IPS-18a (cell line): Measurements from ENCODE around the gene STK32B.

Source experiments
- H3K27ac ChIP-seq: one replicate; pipeline ENCODE4 v1.5.1; 2013; ENCODE audit warnings: low read length
- H3K27me3 ChIP-seq: one replicate; pipeline ENCODE4 v1.6.1; 2013; ENCODE audit warnings: mild to moderate bottlenecking, low read length; ENCODE audit not compliant: control insufficient read depth, insufficient read depth
- H3K36me3 ChIP-seq: one replicate; pipeline ENCODE4 v1.6.1; 2013; ENCODE audit warnings: low read depth, low read length; ENCODE audit not compliant: control insufficient read depth
- H3K4me1 ChIP-seq: one replicate; pipeline ENCODE4 v1.6.1; 2013; ENCODE audit warnings: low read depth, low read length; ENCODE audit not compliant: control insufficient read depth
- H3K4me3 ChIP-seq: one replicate; pipeline ENCODE4 v1.5.1; 2013; ENCODE audit warnings: low read length
- H3K9ac ChIP-seq: one replicate; pipeline ENCODE4 v1.6.1; 2013; ENCODE audit warnings: mild to moderate bottlenecking, low read length, moderate library complexity
- H3K9me3 ChIP-seq: one replicate; pipeline ENCODE4 v1.6.1; 2013; ENCODE audit warnings: low read depth, low read length; ENCODE audit not compliant: control insufficient read depth

Gene STK32B

GRCh38 chr4:5030927-5031326 is 20.4 kb upstream of the STK32B start:
- Histone ChIP-seq H3K27ac (no peak overlapping the region), H3K4me1 (no peaks in the 10 kb centered on the region), H3K4me3 (no peak overlapping the region), H3K9ac (no peak overlapping the region), H3K27me3 (no peaks in the 10 kb centered on the region), H3K36me3 (no peaks in the 10 kb centered on the region), H3K9me3 (no peaks in the 10 kb centered on the region)

- no peak overlapping the region for H3K27ac ChIP-seq
- no peaks in the 10 kb centered on the region for H3K9me3 ChIP-seq
- H3K4me1 ChIP-seq: no peaks in the 10 kb centered on the region
- no peaks in the 10 kb centered on the region for H3K27me3 ChIP-seq
- H3K4me3 ChIP-seq: no peak overlapping the region
- H3K9ac ChIP-seq: no peak overlapping the region
- H3K36me3 ChIP-seq: no peaks in the 10 kb centered on the region
Measured at GRCh38 chr4:5032813-5033212, 18.5 kb upstream of the STK32B start.

GRCh38 chr4:5033281-5033841 is 17.9 kb upstream of the STK32B start:
- Histone ChIP-seq H3K9ac (no peak overlapping the region), H3K27me3 (no peaks in the 10 kb centered on the region), H3K4me3 (no peak overlapping the region), H3K27ac (no peak overlapping the region), H3K9me3 (no peaks in the 10 kb centered on the region), H3K4me1 (no peaks in the 10 kb centered on the region), H3K36me3 (no peaks in the 10 kb centered on the region)

GRCh38 chr4:5034206-5034605 is 17.1 kb upstream of the STK32B start:
- Histone ChIP-seq H3K9ac (no peak overlapping the region), H3K4me3 (no peak overlapping the region), H3K27me3 (no peaks in the 10 kb centered on the region), H3K4me1 (no peaks in the 10 kb centered on the region), H3K36me3 (no peaks in the 10 kb centered on the region), H3K27ac (no peak overlapping the region), H3K9me3 (no peaks in the 10 kb centered on the region)

GRCh38 chr4:5036239-5036638 is 15.0 kb upstream of the STK32B start:
- H3K9me3 ChIP-seq: no peaks in the 10 kb centered on the region
- H3K27ac ChIP-seq: no peak overlapping the region
- H3K4me3 ChIP-seq: no peak overlapping the region
- no peaks in the 10 kb centered on the region for H3K36me3 ChIP-seq
- H3K27me3 ChIP-seq: no peaks in the 10 kb centered on the region
- H3K4me1 ChIP-seq: no peaks in the 10 kb centered on the region
- no peak overlapping the region for H3K9ac ChIP-seq

- no peak overlapping the region for H3K4me3 ChIP-seq
- no peaks in the 10 kb centered on the region for H3K36me3 ChIP-seq
- no peak overlapping the region for H3K9ac ChIP-seq
- no peaks in the 10 kb centered on the region for H3K9me3 ChIP-seq
- H3K27me3 ChIP-seq: no peaks in the 10 kb centered on the region
- no peaks in the 10 kb centered on the region for H3K4me1 ChIP-seq
- H3K27ac ChIP-seq: no peak overlapping the region
Measured at GRCh38 chr4:5037553-5038551, 13.4 kb upstream of the STK32B start.

- H3K4me1 ChIP-seq: no peaks in the 10 kb centered on the region
- H3K36me3 ChIP-seq: no peaks in the 10 kb centered on the region
- no peaks in the 10 kb centered on the region for H3K27me3 ChIP-seq
- H3K9me3 ChIP-seq: no peaks in the 10 kb centered on the region
- H3K4me3 ChIP-seq: no peak overlapping the region
- no peak overlapping the region for H3K9ac ChIP-seq
- no peak overlapping the region for H3K27ac ChIP-seq
Measured at GRCh38 chr4:5039800-5040199, 11.5 kb upstream of the STK32B start.

GRCh38 chr4:5040856-5041620 is 10.2 kb upstream of the STK32B start:
- Histone ChIP-seq H3K27ac (no peak overlapping the region), H3K9me3 (no peaks in the 10 kb centered on the region), H3K36me3 (no peaks in the 10 kb centered on the region), H3K27me3 (no peaks in the 10 kb centered on the region), H3K4me3 (no peak overlapping the region), H3K9ac (no peak overlapping the region), H3K4me1 (no peaks in the 10 kb centered on the region)

GRCh38 chr4:5041699-5042098 is 9.6 kb upstream of the STK32B start:
- no peaks in the 10 kb centered on the region for H3K36me3 ChIP-seq
- H3K27ac ChIP-seq: no peak overlapping the region
- H3K4me3 ChIP-seq: no peak overlapping the region
- H3K4me1 ChIP-seq: no peaks in the 10 kb centered on the region
- H3K27me3 ChIP-seq: no peaks in the 10 kb centered on the region
- H3K9ac ChIP-seq: no peak overlapping the region
- H3K9me3 ChIP-seq: no peaks in the 10 kb centered on the region

- H3K4me1 ChIP-seq: no peaks in the 10 kb centered on the region
- no peaks in the 10 kb centered on the region for H3K36me3 ChIP-seq
- H3K9ac ChIP-seq: no peak overlapping the region
- H3K27me3 ChIP-seq: no peaks in the 10 kb centered on the region
- no peak overlapping the region for H3K4me3 ChIP-seq
- H3K9me3 ChIP-seq: no peaks in the 10 kb centered on the region
- H3K27ac ChIP-seq: no peak overlapping the region
Measured at GRCh38 chr4:5043579-5043978, 7.7 kb upstream of the STK32B start.

GRCh38 chr4:5044341-5044740 is 6.9 kb upstream of the STK32B start:
- Histone ChIP-seq H3K9me3 (no peaks in the 10 kb centered on the region), H3K9ac (no peak overlapping the region), H3K4me1 (no peaks in the 10 kb centered on the region), H3K27me3 (no peaks in the 10 kb centered on the region), H3K27ac (no peak overlapping the region), H3K4me3 (no peak overlapping the region), H3K36me3 (no peaks in the 10 kb centered on the region)
